Muscle layer of duodenum (tissue), 2 donors: ENCODE data around the gene CIB4.

ENCODE experiments used
- H3K27ac ChIP-seq: one replicate; pipeline ENCODE4 v1.7.0; 2013; ENCODE audit warnings: mild to moderate bottlenecking, low read length
- H3K27me3 ChIP-seq: one replicate; pipeline ENCODE4 v1.7.0; 2013; ENCODE audit warnings: low read depth, mild to moderate bottlenecking, control low read depth, low read length
- H3K36me3 ChIP-seq, 2 donors: one replicate each; pipeline ENCODE4 v1.7.0; 2013; ENCODE audit warnings: low read length in 2 of 2, control low read depth in 1 of 2, mild to moderate bottlenecking in 1 of 2; ENCODE audit not compliant: insufficient read depth in 2 of 2, control insufficient read depth in 1 of 2
- H3K4me1 ChIP-seq, 2 donors: one replicate each; pipeline ENCODE4 v1.7.0; 2013; ENCODE audit warnings: low read length in 2 of 2, mild to moderate bottlenecking in 2 of 2, control low read depth in 1 of 2, moderate library complexity in 1 of 2; ENCODE audit not compliant: insufficient read depth in 2 of 2, control insufficient read depth in 1 of 2
- H3K4me3 ChIP-seq, 2 donors: one replicate each; pipeline ENCODE4 v1.7.0; 2013; ENCODE audit warnings: low read length in 2 of 2, low read depth in 1 of 2, mild to moderate bottlenecking in 1 of 2
- H3K9me3 ChIP-seq, 2 donors: one replicate each; pipeline ENCODE4 v1.7.0; 2013; ENCODE audit warnings: low read length in 2 of 2, control low read depth in 1 of 2, mild to moderate bottlenecking in 1 of 2; ENCODE audit not compliant: control insufficient read depth in 1 of 2
- donor health status: healthy.

CIB4 gene

DNA sequence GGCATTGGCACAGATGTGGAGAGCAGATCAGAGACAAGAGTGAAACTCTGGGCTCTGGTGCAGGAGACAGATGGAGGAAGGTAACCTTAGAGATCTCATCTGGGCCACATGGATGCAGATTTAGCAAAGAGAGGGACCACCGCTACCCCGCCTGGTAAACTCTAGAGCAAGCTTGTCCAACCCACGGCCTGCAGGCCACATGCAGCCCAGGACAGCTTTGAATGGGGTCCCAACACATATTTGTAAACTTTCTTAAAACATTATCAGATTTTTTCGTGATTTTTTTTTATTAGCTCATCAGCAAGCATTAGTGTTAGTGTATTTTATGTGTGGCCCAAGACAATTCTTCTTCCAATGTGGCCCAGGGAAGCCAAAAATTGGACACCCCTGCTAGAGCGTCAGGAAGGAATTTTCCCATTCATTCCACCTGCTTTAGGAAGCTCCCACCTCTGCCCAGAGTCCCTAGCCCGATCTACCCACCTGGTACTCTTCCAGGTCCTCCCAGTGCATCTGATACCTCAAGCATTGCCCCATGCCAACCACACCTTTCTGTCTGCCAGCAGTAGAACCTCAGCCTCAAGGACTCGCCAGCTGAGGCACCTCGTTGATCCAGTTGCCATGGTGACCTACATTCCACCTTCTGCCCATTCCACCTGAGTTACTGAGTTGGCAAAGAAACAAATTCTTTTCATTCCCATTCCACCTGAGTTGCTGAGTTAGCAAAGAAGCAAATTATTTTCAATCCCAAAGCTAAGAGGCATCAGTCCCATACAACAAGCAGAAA lies at the start of gene CIB4:
TSS of gene CIB4 (minus strand) at position 586 of the 784 bp plus-strand sequence. CDS start at position 534, 52 bp downstream.
- no peak within 1 kb of the TSS for H3K27ac ChIP-seq
- no peaks in the 10 kb centered on the region for H3K36me3 ChIP-seq
- no peak within 1 kb of the TSS for H3K4me3 ChIP-seq
- H3K9me3 ChIP-seq: no peaks in the 10 kb centered on the region
- H3K4me1 ChIP-seq: peaks cover 6 to 8% of the 10 kb centered on the region in 2 donors
- H3K27me3 ChIP-seq: no peaks in the 10 kb centered on the region

- Histone ChIP-seq H3K4me3 (no peak overlapping the region), H3K9me3 (no peaks in the 10 kb centered on the region), H3K27me3 (peaks cover 4% of the 10 kb centered on the region), H3K36me3 (no peaks in the 10 kb centered on the region), H3K4me1 (peaks cover 4 to 34% of the 10 kb centered on the region in 2 donors), H3K27ac (no peak overlapping the region)
Observed at GRCh38 chr2:26687801-26688200, 46.6 kb upstream of the CIB4 start.

DNA sequence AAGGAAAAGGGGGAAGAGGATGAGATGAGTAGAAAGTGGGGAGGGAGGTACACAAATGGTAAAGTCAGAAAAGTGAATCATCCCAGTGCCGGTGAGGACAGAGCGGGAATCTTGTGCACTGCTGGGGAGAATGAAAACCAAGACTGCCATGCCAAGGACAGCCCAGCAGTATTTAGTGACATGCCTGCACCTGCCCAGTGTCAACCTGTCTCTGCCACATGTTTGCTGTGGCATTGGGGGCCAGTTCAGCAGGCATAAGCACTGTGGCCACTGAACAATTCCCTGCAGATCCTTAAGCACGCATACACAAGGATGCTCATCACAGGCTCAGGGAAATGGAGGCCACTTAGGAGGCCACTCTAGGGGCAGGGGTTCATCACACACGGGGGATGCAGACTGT lies 46.2 kb upstream of the CIB4 start:
- peaks cover 4 to 33% of the 10 kb centered on the region in 2 donors for H3K4me1 ChIP-seq
- no peaks in the 10 kb centered on the region for H3K36me3 ChIP-seq
- no peak overlapping the region for H3K27ac ChIP-seq

GRCh38 chr2:26685989-26686839 lies 45.0 kb upstream of the CIB4 start:
- Histone ChIP-seq H3K9me3 (no peaks in the 10 kb centered on the region), H3K27ac (no peak overlapping the region)

More for the DNA sequence above, 46.2 kb upstream of the CIB4 start:
- H3K4me3 ChIP-seq: no peak overlapping the region
- H3K27me3 ChIP-seq: peaks cover 4% of the 10 kb centered on the region
- H3K9me3 ChIP-seq: no peaks in the 10 kb centered on the region

GRCh38 chr2:26685341-26685740 lies 44.2 kb upstream of the CIB4 start:
- H3K27ac ChIP-seq: no peak overlapping the region
- peaks cover 4% of the 10 kb centered on the region for H3K27me3 ChIP-seq
- H3K4me1 ChIP-seq: peaks cover 0 to 30% of the 10 kb centered on the region in 2 donors
- no peaks in the 10 kb centered on the region for H3K36me3 ChIP-seq
- H3K9me3 ChIP-seq: no peaks in the 10 kb centered on the region
- no peak overlapping the region for H3K4me3 ChIP-seq

More at GRCh38 chr2:26685989-26686839, 45.0 kb upstream of the CIB4 start:
- H3K4me3 ChIP-seq: no peak overlapping the region
- peaks cover 0 to 30% of the 10 kb centered on the region in 2 donors for H3K4me1 ChIP-seq
- peaks cover 4% of the 10 kb centered on the region for H3K27me3 ChIP-seq
- H3K36me3 ChIP-seq: no peaks in the 10 kb centered on the region

- Histone ChIP-seq H3K36me3 (no peaks in the 10 kb centered on the region), H3K4me1 (peaks cover 0 to 30% of the 10 kb centered on the region in 2 donors), H3K9me3 (no peaks in the 10 kb centered on the region), H3K4me3 (no peak overlapping the region), H3K27me3 (no peaks in the 10 kb centered on the region), H3K27ac (no peak overlapping the region)
Observed at GRCh38 chr2:26683583-26683982, 42.4 kb upstream of the CIB4 start.

DNA sequence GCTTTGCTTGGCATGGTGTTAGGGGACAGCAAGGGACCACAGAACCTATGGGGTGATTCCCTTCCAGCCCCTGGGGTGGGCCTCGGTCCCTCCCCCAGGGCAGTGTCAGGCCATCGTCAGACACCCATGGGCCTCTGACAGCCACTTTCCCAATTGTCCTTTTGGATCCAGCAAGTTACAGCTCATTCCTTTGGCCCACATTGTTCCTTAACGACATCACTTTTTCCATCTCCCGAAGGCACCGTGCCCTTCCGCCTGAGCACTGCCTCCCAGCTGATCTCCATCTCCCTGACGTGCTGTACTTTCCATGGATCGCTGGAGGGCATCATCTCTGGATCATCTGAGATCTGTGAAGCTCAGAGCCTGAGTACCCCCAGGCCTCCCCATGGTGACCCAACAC lies 41.0 kb upstream of the CIB4 start:
- no peak overlapping the region for H3K4me3 ChIP-seq
- no peaks in the 10 kb centered on the region for H3K9me3 ChIP-seq
- no peak overlapping the region for H3K27ac ChIP-seq
- H3K27me3 ChIP-seq: no peaks in the 10 kb centered on the region
- H3K4me1 ChIP-seq: peaks cover 0 to 20% of the 10 kb centered on the region in 2 donors
- no peaks in the 10 kb centered on the region for H3K36me3 ChIP-seq

DNA sequence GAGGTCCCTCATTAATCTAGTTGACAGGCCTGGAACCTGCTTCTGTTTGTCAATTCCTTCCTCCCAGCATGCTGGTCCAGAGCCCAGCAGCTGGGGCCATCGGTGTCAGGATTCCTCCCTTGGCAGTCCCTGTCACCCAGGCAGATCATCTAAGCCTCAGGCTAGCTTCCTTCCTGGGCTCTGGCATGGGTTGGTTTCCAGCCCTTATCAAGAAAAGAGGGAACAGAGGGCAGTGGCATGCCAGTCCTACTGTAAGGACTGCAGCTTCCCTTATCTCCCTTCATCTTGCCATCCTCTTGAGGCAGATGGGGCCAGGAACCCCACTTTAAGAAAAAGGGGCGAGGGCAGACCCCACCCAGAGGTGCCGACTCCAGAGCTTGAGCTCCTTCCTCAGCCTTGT lies 40.5 kb upstream of the CIB4 start:
- Histone ChIP-seq H3K4me3 (no peak overlapping the region), H3K36me3 (no peaks in the 10 kb centered on the region), H3K9me3 (no peaks in the 10 kb centered on the region), H3K27me3 (no peaks in the 10 kb centered on the region), H3K4me1 (peaks cover 0 to 16% of the 10 kb centered on the region in 2 donors), H3K27ac (no peak overlapping the region)

GRCh38 chr2:26679867-26680266 lies 38.7 kb upstream of the CIB4 start:
- Histone ChIP-seq H3K9me3 (no peaks in the 10 kb centered on the region), H3K36me3 (no peaks in the 10 kb centered on the region), H3K27ac (no peak overlapping the region), H3K4me1 (peaks cover 0 to 8% of the 10 kb centered on the region in 2 donors), H3K27me3 (no peaks in the 10 kb centered on the region), H3K4me3 (no peak overlapping the region)

- Histone ChIP-seq H3K4me3 (no peak overlapping the region), H3K9me3 (no peaks in the 10 kb centered on the region), H3K36me3 (no peaks in the 10 kb centered on the region), H3K4me1 (peaks cover 0 to 8% of the 10 kb centered on the region in 2 donors), H3K27ac (no peak overlapping the region), H3K27me3 (no peaks in the 10 kb centered on the region)
Observed at GRCh38 chr2:26678035-26678434, 36.9 kb upstream of the CIB4 start.

DNA sequence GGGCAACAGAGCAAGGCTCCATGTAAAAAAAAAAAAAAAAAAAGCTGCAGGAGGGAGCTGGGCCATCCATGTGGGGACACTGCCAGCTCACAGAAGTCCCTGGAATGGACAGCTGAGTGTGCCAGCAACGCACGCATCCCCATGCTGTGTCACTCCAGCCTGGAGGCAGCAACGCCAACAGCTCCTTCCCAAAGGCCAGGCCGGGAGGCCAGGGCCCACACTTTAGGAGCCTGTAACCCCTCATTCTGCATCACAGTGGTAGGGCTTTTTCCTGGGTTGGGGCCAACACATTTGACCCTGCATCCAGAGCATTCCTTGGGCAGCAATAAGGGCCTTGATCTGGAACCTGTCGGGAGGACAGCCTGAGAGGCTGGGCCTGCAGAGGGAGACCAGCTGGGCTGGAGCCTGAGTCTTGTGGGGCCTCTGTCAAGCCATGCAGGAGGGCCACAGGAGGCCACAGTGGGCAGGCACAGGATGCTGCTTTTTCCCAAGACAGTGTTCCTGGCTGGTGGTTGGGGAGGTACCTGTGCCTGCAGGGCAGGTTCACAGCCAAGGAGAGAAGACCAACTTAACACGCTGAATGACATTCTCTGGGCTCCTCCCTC lies 34.6 kb upstream of the CIB4 start:
- H3K4me3 ChIP-seq: no peak overlapping the region
- no peaks in the 10 kb centered on the region for H3K9me3 ChIP-seq
- H3K27me3 ChIP-seq: no peaks in the 10 kb centered on the region
- no peaks in the 10 kb centered on the region for H3K36me3 ChIP-seq
- no peaks in the 10 kb centered on the region for H3K4me1 ChIP-seq
- no peak overlapping the region for H3K27ac ChIP-seq
